ENCODE data around the gene SPACA1.

DNA sequence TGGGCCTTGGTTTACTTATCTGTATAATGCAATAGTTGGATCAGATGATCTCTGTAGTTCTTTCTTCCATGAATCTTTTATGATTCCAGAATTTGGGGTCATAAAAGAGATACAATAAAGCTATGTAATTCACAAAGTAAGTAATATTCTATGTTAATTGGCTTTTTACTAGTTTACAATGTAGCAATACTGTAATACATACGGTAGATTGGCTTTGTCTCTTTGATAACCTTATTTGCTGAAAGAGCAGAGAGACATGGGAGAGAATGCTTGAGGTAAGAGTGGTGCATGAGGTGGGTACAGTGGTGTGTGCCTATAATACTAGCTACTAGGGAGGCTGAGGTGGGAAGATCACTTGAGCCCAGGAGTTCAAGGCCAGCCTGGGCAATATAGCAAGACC lies 14.7 kb downstream of the SPACA1 start:
- TF ChIP-seq POLR2A (IDR thresholded peaks at IDR 0.05) = no peak
- TF ChIP-seq, protein P1, sequence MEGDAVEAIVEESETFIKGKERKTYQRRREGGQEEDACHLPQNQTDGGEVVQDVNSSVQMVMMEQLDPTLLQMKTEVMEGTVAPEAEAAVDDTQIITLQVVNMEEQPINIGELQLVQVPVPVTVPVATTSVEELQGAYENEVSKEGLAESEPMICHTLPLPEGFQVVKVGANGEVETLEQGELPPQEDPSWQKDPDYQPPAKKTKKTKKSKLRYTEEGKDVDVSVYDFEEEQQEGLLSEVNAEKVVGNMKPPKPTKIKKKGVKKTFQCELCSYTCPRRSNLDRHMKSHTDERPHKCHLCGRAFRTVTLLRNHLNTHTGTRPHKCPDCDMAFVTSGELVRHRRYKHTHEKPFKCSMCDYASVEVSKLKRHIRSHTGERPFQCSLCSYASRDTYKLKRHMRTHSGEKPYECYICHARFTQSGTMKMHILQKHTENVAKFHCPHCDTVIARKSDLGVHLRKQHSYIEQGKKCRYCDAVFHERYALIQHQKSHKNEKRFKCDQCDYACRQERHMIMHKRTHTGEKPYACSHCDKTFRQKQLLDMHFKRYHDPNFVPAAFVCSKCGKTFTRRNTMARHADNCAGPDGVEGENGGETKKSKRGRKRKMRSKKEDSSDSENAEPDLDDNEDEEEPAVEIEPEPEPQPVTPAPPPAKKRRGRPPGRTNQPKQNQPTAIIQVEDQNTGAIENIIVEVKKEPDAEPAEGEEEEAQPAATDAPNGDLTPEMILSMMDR (IDR thresholded peaks at IDR 0.05) = no peak
